ENCODE data around the gene FAM120A. TPM values are rescaled to one million over a fixed set of nuclear protein-coding genes. Genes with fewer than 3 reads are reported as not detected.

FAM120A gene
- total RNA-seq, 1 donor from 2014 or later: 107 TPM

GRCh38 chr9:93593144-93593658, 141.7 kb downstream of the FAM120A start:
- no peak for TF ChIP-seq CTCF (IDR thresholded peaks at IDR 0.05)
- CTCF ChIA-PET: no interaction called here
- no peak overlapping the region for H3K27ac Mint-ChIP-seq
- ATAC-seq (ENCODE audit: low read depth) (no peak), DNase-seq (no peak)
- no peaks in the 10 kb centered on the region for H3K36me3 Mint-ChIP-seq (ENCODE audit: low read depth)
- intact Hi-C loops (cut with micrococcal nuclease): no loop called here
- no peak overlapping the region for H3K4me3 Mint-ChIP-seq
- POLR2A ChIA-PET: no interaction called here
- no peaks in the 10 kb centered on the region for H3K9me3 Mint-ChIP-seq
- peaks cover 53% of the 10 kb centered on the region for H3K4me1 Mint-ChIP-seq
- H3K27me3 Mint-ChIP-seq: no peaks in the 10 kb centered on the region

GRCh38 chr9:93594041-93594756, 142.7 kb downstream of the FAM120A start:
- POLR2A ChIA-PET: no interaction called here
- intact Hi-C loops (cut with micrococcal nuclease): no loop called here
- no peaks in the 10 kb centered on the region for H3K9me3 Mint-ChIP-seq
- H3K36me3 Mint-ChIP-seq (ENCODE audit: low read depth): no peaks in the 10 kb centered on the region
- H3K4me3 Mint-ChIP-seq: no peak overlapping the region
- peaks cover 61% of the 10 kb centered on the region for H3K4me1 Mint-ChIP-seq
- no peak for ATAC-seq (ENCODE audit: low read depth)
- H3K27me3 Mint-ChIP-seq: no peaks in the 10 kb centered on the region
- CTCF ChIA-PET: no interaction called here
- TF ChIP-seq CTCF (IDR thresholded peaks at IDR 0.05): no peak
- DNase-seq: no peak
- H3K27ac Mint-ChIP-seq: no peak overlapping the region

GRCh38 chr9:93595461-93595860, 144.0 kb downstream of the FAM120A start:
- CTCF ChIA-PET: no interaction called here
- no peaks in the 10 kb centered on the region for H3K9me3 Mint-ChIP-seq
- DNase-seq: no peak
- no peaks in the 10 kb centered on the region for H3K36me3 Mint-ChIP-seq (ENCODE audit: low read depth)
- peaks cover 65% of the 10 kb centered on the region for H3K4me1 Mint-ChIP-seq
- no peaks in the 10 kb centered on the region for H3K27me3 Mint-ChIP-seq
- intact Hi-C loops (cut with micrococcal nuclease): no loop called here
- H3K27ac Mint-ChIP-seq: no peak overlapping the region
- POLR2A ChIA-PET: no interaction called here
- no peak for ATAC-seq (ENCODE audit: low read depth)
- H3K4me3 Mint-ChIP-seq: no peak overlapping the region
- no peak for TF ChIP-seq CTCF (IDR thresholded peaks at IDR 0.05)

- Mint-ChIP-seq H3K27ac (no peak overlapping the region), H3K4me1 (peaks cover 67% of the 10 kb centered on the region), H3K4me3 (no peak overlapping the region)
Observed at GRCh38 chr9:93595861-93596365, 144.4 kb downstream of the FAM120A start.

More at GRCh38 chr9:93595861-93596365, 144.4 kb downstream of the FAM120A start:
- TF ChIP-seq CTCF (IDR thresholded peaks at IDR 0.05): no peak
- no peak for DNase-seq
- ATAC-seq (ENCODE audit: low read depth): no peak
- POLR2A ChIA-PET: interaction anchor here (1.2 kb wide), 1 partner anchor 8 kb away, joined by 4 read pairs; no protein-coding TSS in a partner anchor
- H3K9me3 Mint-ChIP-seq: no peaks in the 10 kb centered on the region
- intact Hi-C loops (cut with micrococcal nuclease): no loop called here
- CTCF ChIA-PET: no interaction called here
- no peaks in the 10 kb centered on the region for H3K36me3 Mint-ChIP-seq (ENCODE audit: low read depth)
- H3K27me3 Mint-ChIP-seq: no peaks in the 10 kb centered on the region
